Measurements from ENCODE around the gene RPL7A.
A peak's percentile ranks its signal among the peaks of the same experiment; 100 is the strongest.
"Not testable (repeated sequence)": the region's sequence is repeated elsewhere in the genome, so short reads cannot be mapped to it uniquely, and the experiment has no call there.

Gene RPL7A

DNA sequence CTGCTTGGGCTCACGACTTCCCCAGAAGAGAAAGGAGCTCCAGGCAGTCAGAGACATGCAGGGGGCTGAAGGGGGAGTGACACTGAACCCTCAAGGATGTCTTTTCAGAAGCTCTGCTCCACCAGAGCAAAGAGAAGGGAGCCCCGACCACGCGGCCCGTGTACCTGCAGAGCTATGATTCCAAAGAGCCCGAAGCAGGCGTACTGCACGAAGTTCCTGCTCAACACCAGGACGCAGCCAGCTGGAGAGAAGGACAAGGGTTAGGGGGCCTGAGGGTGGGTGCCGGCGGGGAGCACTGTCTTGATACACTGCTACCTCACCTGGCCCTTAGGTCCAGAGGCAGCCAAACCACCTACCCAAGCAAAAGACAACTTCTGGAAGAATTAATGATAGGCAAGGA lies 18.4 kb downstream of the RPL7A start:
- FAIRE-seq (no peak), DNase-seq (ENCODE audit: insufficient read length, low spot score) (no peak)

DNA sequence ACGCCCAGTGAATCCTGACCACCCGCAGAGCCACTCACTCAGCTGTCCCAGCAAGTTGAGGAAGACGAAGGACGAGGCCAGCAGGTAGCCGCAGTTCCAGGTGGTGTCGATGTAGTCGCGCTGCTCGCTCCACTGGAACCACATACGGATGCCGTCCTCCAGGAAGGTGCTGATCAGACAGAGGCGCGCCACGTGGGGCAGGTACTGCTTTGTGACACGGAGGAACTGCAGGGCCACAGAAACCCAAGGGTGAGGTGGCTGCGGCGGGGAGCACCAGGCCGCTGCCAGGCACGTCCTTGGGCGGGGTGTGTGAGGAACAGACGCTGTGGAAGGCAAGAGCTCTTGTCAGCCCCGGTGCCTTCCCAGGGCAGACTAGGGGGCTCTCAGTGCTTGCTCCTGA lies 19.2 kb downstream of the RPL7A start:
- DNase-seq (ENCODE audit: insufficient read length, low spot score): no peak
- no peak for FAIRE-seq

- DNase-seq (ENCODE audit: insufficient read length, low spot score) (no peak), FAIRE-seq (no peak)
Observed at GRCh38 chr9:133367778-133368177, 19.8 kb downstream of the RPL7A start.

DNA sequence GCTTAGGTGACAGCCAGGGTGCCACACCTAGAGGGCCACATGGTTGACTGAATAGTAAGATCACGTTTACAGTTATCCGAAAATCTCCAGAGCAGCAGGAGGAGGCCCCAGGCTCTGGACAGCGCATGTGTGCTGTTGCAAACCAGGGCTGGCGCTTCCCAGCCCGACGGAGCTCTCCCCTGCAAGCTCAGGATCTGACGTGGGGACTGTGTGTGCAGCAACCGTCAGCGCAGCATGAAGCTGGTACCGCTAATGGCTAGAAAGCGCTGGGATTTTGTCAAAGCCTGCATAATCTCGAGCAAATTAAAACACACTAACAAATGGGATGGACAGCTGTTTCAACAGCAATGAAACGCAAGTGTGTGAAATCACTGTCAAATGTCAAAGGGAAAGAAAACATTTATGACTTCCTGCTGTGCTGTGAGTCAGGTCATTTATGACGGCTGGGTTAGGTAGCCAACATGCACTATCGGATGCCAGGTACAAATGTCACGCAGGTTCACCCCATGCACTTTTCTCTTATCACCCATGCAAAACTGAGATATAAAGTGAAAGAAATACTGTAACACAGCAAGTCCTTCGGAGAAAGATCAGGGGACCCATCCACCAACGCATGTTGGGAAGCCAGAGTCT lies 20.3 kb downstream of the RPL7A start:
- FAIRE-seq (no peak), DNase-seq (ENCODE audit: insufficient read length, low spot score) (no peak)

- no peak for DNase-seq (ENCODE audit: insufficient read length, low spot score)
- no peak for FAIRE-seq
Observed at GRCh38 chr9:133369422-133369821, 21.4 kb downstream of the RPL7A start.

DNA sequence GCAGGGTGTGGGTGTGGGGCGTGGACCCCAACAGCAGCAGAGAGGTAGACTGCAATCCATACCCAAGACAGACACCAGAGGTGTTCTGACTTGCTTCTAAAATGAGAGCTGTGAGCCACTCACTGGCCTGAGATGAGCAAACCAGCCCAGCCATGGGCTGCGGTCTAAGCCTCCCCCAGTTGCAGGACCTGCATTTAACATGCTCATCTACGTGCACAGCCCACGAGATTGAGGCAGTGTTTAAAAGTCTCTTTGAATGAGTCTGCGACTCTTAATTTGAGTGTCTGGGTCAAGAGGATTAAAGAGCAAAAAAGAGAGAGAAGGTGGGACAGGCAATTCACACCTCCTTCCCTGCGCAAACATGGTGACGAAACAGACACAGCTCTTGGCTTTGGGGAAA lies 21.9 kb downstream of the RPL7A start:
- no peak for FAIRE-seq
- DNase-seq (ENCODE audit: insufficient read length, low spot score): no peak

DNA sequence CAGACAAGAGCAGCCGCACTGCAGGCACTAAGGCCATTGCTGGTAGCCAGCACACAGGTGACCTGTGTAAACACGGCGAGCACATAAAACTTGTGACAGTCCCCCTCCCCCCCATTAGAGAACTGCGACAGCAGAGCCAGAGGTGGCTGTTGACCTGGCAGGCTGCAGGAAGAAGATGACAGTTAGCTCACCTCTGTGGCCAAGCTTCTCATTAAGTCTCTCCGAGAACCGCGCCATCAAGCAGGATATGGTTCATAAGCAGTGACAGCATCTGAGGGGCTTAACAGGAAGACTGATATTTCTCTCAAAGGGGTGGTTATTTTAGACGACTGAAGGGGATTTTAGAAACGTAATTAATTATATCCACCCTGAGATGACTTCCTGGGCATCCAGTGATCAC lies 22.7 kb downstream of the RPL7A start:
- DNase-seq (ENCODE audit: insufficient read length, low spot score) (no peak), FAIRE-seq (no peak)

GRCh38 chr9:133371261-133371711 lies 23.3 kb downstream of the RPL7A start:
- no peak for DNase-seq (ENCODE audit: insufficient read length, low spot score)
- FAIRE-seq: no peak

DNA sequence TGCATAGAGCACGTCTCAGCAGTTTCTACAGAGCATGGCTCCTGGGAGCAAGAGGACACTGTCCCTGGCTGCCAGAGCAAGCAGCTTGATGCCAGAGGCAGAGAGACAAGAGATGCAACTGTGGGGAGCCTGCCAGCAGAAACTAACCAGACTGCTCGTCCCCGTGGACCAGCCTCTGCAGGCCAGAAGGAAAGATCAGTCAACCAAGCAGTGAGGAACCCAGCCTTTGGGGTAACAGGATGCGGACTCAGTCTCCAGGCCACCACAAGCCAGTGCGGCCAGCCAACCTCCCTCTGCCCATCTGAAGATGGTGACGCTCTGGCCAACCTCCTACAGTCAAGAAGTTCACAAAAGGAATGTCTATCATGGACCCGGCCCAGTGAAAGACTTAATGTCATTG lies 24.1 kb downstream of the RPL7A start:
- FAIRE-seq (no peak), DNase-seq (ENCODE audit: insufficient read length, low spot score) (no peak)

- DNase-seq (ENCODE audit: insufficient read length, low spot score): no peak
- FAIRE-seq: no peak
Observed at GRCh38 chr9:133374612-133375115, 26.6 kb downstream of the RPL7A start.

- FAIRE-seq (peak; percentile 73), DNase-seq (ENCODE audit: insufficient read length, low spot score) (peak; percentile 32)
Observed at GRCh38 chr9:133375116-133375723, 27.2 kb downstream of the RPL7A start.

DNA sequence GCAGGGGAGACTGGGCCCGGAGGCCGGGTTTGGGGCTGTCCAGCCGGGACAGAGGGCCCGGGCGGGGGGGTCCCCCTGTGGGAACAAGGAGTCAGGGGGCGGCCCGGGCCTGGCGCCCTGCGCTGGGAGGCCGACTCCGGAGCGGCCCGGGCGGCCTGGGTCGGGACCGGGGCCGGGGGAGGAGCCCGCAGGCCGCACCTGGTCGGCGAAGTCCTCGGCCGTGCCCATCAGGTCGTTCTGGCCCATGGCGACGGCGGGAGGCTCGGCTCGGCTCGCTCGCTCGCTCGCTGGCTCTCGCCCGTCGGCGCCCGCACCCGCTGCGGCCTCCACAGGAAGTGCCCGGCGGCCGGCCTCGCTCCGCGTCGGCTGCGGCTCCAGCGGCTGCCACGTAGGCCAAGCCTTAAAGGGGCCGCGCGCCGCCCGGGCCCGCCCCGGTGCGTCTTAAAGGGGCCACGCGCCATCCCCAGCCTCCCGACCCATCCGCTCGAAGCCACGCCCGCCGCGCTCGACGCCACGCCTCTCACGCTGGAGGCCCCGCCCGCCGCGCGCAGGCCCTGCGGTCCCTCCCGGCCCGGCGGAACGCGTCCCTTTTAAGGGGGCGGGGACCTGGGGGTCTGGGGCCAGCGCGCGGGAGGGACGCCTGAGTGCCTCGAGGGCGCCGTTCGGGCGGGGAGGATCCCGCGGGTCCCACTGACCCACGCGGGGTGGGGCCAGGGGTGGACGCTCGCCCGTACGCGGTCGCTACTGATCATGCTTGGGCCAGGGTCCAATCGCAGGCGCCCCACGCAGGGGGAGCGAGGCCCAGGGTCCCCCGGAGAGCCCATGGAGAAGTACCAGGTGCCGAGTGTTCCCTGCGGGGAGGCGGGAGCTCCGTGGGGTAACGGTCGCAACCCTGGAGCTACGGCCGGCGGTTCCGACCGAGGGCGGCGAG lies 28.0 kb downstream of the RPL7A start, which contains the start of the genes STKLD1 and SURF4:
Gene STKLD1, plus strand, starts transcription at position 643 of the 931 bp plus-strand sequence. Its CDS starts 108 bp downstream, at position 751.
Gene SURF4, minus strand, starts transcription at position 337 of the 931 bp plus-strand sequence. Its CDS starts 91 bp downstream, at position 246.
- DNase-seq (ENCODE audit: insufficient read length, low spot score) (peak; percentile 100), FAIRE-seq (no peak)

GRCh38 chr9:133377280-133377679 lies 29.3 kb downstream of the RPL7A start:
- not testable (repeated sequence) for DNase-seq (ENCODE audit: insufficient read length, low spot score); FAIRE-seq

DNA sequence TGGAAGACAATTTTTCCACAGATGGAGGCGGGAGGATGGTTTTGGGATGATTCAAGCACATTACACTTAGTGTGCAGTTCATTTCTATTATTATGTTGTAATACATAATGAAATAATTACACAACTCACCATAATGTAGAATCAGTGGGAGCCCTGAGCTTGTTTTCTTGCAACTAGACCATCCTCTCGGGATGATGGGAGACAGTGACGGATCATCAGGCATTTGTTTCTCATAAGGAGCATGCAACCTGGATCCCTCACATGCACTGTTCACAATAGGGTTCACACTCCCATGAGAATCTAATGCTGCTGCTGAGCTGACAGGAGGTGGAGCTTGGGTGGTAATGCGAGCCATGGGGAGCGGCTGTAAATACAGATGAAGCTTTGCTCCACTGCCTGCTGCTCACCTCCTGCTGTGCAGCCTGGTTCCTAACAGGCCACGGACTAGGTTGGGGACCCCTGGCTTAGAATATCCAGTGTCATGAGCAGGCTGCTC lies 29.8 kb downstream of the RPL7A start:
- DNase-seq (ENCODE audit: insufficient read length, low spot score): no peak
- no peak for FAIRE-seq

DNA sequence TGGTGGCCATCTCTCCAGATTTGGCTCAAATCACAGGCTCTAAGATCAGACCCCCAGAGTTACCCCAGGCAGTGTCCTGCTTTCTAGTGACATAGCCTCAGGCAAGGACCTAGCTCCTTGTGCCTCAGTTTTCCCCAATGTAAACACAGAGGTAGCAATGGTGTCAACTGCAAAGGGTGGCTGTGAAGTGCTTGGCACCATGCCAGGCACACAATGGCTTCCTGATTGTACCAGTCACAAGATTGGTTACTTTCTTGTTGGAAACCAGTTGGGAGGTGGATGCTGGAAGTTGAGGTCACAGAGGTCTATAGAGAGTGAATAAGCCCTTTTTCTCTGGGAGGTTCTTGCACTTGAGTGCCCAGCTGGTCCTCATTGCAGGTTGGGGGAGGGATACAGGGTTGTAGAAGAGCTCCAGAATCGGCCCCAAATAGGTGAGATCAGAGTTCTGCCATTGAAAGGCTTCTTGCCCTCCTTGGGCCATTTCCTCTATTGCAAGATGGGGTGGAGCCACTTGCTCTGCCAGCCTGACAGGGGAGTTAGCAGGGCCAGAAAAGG lies 30.5 kb downstream of the RPL7A start:
- no peak for FAIRE-seq
- DNase-seq (ENCODE audit: insufficient read length, low spot score): no peak

DNA sequence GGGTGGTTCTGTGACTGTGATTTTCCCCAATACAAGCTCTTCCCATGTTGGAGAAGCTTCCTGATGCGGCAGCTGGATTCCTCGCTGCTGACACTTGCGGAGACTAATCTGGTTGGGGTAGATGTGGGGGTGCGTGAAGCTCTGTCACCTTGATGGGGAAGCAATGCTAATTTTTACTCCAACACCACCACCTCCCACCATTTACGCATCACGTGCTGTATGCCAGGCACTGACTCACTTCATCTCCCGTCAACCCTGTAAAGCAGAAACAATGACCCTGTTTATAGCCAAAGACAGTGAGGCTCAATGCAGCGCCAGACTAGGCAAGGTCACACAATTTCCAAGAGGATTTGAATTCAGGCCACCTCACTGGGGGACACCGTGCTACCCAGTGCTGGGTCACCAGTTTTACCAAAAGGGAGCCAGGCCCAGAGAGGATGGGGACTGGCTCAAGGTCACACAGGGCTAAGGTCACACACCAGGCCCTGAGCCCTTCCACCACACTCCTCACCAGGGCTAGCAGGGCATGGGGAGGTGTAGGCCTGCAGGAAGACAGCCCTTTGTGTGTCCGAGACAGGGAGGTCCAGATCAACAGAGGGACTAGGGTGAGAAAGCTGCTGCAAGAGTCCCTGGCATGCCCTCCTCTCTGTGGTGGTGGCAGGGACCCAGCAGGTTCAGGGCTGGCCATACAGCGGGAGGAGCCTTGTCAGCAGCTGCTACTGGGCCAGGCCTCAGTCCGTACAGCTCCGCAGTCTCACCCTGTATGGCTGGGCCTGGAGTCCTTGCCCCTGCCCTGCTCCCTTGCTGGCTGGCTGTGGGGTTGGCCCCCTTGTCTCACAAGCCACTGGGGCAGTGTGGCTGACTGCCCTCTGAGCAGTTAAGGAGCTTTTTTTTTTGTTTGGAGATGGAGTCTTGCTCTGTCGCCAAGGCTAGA lies 31.4 kb downstream of the RPL7A start:
- DNase-seq (ENCODE audit: insufficient read length, low spot score) (no peak), FAIRE-seq (no peak)

DNA sequence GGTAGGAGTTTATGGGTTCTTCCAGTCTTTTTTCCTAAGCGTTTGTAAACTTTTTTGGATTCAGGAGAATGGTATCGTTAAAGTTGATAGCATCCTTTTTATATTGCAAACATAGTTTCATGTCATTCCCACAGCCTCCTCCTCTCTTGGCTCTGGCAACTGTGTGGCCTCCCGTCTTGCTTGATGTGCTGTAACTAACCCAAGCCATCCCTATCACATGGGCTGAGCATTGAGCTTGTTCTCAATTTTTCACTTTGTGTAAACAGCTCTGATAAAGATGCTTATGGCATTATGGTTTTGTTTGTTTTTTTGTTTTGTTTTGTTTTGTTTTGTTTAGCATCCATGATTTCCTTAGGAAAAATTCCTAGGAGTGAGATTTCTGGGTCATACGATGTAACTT lies 32.7 kb downstream of the RPL7A start:
- FAIRE-seq (no peak), DNase-seq (ENCODE audit: insufficient read length, low spot score) (no peak)

DNA sequence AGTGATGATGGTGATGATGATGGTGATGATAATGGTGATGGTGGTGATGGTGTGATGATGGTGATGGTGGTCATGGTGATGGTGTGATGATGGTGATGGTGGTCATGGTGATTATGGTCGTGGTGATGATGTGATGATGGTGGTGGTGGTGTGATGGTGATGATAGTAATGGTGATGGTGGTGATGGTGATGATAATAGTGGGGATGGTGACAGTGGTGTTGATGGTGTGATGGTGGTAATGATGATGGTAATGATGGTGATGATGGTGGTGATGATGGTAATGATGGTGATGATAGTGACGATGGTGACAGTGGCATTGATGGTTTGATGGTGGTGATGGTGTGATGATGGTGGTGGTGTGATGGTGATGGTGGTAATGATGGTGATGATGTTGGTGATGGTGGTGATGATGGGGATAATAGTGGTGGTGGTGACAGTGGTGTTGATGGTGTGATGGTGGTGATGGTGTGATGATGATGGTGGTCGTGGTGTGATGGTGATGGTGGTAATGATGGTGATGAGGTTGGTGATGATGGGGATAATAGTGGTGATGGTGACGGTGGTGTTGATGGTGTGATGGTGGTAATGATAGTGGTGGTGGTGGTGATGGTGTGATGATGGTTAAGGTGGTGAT lies 34.6 kb downstream of the RPL7A start:
- FAIRE-seq: no peak
- no peak for DNase-seq (ENCODE audit: insufficient read length, low spot score)

DNA sequence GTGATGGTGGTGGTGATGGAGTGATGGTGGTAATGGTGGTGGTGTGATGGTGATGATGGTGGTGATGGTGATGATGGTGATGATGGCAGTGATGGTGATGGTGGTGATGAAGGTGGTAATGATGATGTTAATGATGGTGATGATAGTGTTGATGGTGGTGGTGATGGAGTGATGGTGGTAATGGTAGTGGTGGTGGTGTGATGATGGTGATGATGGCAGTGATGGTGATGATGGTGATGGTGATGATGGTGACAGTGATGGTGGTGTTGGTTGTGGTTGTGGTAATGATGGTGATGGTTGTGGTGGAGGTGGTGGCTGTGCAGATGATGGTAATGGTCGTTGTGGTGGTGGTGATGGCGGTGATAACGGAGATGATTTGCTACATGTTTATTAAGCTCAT lies 35.4 kb downstream of the RPL7A start:
- FAIRE-seq (no peak), DNase-seq (ENCODE audit: insufficient read length, low spot score) (no peak)

Measured in GM19239 (cell line).